RKO (cell line): ENCODE measurements around the gene CLDND1.
"Not testable (repeated sequence)": the region's sequence is repeated elsewhere in the genome, so short reads cannot be mapped to it uniquely, and the experiment has no call there.

Experiments
- DNase-seq: peaks from one replicate; pipeline ENCODE4 v3.0.0-alpha.2; 2016; ENCODE audit warnings: low spot score

Gene CLDND1

DNA sequence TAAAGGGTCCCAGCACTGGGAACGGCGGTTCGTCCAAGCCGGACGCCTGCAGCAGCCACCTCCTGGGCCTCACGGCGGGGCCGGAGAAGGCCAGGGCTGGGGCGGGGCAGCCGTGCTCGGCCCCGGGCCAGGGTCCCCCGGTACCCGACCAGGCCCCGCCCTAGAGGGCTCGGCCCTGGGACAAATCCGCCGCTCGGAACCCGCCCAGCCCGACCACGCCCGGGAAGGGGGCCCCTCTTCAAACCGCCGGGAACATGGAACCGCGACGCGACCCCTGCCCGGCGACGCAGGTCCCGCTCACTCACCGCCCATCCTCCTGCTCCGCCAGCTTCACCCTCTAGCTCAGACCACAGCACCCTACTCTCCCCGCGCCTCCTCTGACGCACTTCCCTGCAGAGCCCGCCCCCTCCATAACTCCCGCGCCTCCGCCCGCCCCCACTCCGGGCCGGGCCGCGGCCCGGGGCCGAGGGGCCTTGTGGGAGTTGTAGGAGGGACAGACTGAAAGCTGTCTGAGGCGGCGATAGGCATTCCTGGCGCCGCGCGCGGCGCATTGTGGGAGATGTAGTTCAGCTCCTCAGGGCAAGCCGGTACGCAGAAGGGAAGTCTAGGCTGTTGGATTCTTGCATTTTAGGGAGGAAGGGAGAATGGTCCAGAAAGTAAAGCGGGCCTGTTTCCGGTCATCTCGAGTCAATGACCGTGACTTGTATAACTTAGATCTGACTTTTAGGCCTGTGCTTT, at the start of gene CLDND1:
Gene CLDND1 (minus strand): TSS at position 359 of the 738 bp plus-strand sequence. CDS start 1,478 bp downstream, outside the sequence.
- peak; percentile 96 for DNase-seq

DNA sequence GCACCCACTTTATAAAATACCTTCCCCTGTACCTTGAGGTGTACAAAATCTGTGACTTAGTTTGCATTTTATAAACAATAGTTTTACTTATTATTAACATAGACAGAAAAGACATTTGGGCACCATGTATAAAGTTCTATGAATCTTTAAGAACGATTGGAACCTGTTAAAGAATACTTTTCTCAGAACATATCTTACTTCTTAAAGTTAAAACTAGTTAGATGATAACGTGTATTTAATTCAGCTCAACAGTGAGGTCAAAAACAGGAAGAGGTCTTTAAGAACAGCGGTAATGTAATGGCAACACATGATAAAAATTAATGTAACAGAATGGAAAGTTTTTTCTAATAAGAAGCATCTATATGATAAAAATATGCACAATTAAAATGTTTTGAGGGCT, 45.7 kb upstream of the CLDND1 start:
- DNase-seq = no peak

DNA sequence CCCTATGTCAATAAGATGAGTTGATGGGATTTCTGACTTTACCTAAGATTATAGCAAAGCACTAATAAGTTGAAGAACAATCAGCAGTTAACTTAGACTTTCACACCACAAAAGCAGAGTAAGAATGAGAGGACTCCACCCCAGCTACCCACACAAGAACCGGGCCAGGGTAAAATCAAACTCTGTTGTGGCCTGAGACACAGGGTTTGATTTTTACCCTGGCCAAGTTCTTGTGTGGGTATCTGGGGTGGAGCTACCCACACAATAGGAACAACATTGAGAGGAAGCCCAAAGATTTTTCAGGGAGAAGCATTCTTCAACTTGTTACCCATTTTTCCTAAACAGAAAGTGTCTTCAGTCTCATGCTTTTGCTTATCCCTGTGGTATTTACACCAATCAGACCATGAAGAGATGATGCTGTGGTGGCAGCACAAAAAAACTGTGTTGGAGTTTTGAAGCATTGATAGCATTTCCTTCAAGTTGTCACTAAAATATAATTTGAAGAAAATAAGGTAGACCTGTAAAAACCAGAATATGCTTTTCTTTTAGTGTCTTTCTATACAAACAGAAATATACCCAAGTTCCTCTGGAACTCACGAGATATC, 45.1 kb upstream of the CLDND1 start:
- no peak for DNase-seq

DNA sequence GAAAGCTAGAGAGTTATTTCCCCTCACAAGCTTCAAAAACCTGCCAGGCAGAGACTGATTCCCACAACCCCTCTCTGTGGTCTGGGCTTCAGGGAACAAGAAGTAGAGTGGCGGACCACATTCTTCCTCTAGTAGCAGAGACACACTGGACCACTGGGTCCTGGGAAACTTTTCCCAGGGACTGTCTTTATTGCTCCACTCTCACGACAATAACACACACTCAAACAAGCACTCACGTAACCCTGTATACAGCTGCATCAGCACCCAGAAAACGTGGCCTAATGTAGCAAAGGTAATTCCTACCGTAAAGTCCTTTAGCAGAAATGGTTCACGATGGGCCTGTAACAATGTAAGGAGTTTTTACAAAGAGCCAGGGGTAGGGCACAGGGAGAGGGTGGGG, 43.1 kb upstream of the CLDND1 start:
- no peak for DNase-seq

DNA sequence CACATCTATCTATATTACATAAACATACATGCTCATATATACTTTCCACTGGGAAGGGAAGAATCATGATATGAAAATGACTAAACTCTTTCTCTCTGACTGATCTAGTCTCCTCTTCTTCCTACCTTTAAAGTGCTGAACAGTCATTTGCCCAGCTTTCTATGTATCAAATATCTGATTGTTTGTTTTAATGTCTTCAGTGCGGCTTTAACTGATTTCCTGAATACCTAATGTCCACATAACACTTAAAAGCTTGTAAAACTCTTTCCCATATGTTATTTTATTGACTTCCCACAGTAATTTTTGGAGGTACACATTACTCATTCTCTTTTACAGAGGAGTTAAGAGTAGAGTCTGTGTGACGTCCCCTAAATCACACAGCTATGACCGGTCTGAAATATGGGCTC, 42.5 kb upstream of the CLDND1 start:
- DNase-seq = no peak

DNA sequence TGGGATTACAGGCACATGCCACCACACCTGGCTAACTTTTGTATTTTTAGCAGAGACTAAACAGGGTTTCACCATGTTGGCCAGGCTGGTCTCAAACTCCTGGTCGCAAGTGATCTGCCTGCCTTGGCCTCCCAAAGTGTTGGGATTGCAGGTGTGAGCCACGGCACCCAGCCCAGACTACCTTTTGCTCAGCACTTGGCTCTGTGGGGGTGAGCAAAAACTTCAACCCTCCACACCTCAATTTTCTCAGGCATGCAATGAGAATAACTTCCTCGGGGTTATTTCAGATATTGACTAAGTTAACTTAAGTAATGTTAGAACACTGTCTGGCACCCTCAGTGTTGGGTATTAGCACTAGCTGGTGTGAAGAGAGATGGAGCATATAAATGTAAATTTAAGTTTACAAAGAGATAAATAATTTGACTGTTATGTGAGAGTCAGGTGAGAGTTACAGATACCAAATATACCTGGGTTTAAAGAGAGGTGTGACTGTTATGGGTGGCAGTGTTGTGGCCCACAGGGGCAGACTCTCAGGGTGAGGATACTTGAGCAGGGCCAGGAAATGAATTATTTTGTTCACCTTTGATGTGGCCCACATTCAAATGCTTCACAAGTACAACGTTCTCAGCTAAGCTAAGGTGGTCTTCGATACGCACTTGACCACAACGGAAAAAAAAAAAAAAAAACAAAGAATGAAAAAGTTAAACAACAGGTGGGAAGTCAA, 41.7 kb upstream of the CLDND1 start:
- no peak for DNase-seq

DNA sequence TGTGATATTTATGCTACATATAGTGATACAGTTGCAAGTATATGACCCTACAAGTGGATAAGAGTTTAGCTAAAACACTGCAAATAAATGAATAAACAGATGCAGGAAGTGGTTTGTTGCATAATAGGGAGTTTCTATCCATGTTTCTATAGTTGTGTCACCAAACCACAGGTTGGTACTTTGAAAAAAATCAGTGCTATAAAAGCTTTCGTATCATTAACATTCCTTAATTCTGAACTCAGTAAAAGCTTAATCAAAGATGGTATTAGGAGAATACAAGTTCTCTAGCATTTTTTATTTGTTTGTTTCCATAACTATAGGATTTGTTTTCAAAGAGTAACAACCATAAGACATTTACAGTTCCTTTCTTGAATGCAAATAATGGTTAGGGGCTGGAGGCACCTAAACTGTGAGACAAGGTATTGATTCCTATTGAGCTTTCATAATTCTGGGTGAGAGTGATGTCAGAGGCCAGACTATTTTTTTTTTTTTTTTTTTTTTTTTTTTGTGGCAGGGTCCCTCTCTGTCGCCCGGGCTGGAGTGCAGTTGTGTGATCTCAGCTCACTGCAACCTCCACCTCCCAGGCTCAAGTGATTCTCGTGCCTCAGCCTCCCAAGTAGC, 41.1 kb upstream of the CLDND1 start:
- peak; percentile 9 for DNase-seq

DNA sequence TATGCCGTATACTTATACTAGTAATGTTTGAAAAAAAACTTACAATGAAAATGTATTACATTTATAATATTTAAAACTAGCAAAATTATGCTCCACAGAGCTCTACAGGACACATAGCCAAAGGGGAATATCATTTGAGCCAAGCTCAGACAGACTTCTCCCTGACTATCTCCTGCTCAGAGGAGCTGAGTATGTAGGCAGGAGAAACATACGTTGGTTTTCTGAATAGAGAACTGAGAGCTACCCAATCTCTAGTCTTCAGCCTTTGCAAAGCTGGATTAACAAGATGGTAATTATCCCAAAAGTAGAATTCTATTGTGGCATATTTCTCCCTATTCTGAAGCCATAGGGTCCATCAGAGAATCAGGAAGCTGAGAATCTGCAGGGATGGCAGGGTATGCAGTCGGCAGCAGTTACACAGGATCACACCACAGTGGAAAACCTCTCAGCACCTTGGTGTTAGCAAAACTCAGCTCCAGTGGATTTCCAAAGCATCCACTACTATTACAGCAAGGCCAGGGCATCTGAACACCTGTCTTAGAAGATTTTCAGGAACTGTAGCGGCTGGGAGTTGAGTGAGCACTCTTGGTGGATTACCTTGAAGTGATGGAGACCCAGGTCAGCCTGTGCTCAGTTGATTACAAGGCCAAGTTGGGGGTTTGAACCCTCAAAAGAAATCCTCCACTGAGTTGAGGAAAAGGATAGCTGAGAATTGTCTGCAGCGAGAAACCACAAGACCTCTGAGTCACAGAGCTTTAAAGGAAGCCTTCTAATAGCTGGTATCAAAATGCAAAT, 39.2 kb upstream of the CLDND1 start:
- no peak for DNase-seq

DNA sequence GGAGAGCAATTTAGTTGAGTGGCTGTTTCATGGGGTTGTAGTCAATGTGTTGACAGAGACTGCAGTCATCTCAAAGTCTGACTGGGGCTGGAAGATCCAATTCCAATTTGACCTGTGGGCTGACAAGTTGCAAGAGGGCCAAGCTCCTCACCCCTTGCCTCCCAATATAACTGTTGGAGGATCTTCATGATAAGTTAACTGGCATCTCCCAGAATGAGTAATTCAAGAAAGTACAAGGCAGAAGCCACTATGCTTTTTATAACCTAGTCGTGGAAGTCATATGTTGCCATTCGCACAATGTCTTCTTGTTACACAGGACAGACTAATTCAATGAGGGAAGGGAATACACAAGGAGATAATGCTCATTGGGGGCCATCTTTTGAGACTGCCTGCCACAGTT, 38.2 kb upstream of the CLDND1 start:
- no peak for DNase-seq

DNA sequence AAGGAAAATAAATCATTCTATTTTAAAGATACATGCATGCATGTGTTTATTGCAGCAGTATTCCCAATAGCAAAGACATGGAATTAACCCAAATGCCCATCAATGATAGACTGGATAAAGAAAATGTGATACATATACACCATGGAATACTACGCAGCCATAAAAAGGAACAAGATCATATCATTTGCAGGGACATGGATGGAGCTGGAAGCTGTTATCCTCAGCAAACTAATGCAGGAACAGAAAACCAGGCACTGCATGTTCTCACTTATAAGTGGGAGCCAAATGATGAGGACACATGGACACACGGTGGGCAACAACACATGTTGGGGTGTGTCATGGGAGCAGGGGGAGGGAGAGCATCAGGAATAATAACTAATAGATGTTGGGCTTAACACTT, 37.1 kb upstream of the CLDND1 start:
- DNase-seq = not testable (repeated sequence)

DNA sequence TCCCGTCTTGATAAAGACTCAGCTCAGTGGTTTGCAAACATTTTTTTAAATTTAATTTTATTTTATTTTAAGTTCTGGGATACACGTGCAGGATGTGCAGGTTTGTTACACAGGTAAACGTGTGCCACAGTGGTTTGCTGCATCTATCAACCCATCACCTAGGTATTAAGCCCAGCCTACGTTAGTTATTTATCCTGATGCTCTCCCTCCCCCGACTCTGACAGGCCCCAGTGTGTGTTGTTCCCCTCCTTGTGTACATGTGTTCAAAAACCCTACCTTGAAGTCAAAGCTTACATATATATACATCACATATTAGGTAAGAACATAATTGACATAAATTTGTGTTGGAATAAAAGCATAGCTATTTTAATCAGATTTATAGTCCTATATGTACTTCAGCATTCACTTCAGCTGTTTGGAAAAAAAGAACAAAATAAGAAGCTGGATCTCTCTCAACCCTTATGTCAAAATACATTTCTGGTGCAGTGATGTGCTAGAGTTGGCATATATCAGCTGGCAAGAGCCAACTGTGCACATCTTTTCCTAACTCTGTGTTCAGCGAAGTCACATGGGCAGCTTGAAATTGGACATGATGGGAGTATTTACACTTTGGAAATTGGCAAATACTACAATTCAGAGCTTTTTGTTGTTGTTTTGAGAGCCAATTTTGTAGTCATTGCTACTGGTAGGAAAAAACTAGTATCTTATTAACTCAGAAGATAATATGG, 35.6 kb upstream of the CLDND1 start:
- DNase-seq = no peak

DNA sequence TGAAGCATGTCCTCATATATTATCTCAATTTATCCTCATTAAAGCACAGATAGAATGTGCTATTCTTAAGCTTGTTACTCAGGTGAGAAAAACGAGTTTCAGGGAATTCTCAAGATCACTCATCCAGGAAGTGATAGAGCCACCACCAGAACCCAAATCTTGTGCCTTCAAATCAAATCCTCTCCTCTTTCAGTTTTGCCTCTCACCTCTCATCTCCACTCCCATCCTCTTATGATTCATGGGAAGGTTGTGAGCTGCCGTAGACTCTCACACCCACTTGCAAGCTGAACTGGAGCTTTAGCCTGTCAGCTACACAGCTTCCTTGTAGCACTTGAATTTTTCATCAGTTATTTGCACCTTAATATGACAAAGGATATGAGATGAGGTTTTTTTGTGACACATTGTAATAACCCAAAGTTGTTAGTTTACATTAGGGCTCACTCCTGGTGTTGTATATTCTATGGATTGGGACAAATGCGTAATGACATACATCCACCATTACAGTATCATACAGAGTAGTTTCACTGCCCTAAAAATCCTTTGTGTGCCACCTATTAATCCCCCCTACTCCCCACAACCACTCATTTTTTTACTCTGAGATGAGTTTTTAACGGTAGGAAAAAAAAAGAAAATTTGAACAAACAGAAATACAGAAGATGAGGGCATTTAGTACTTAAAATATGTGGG, 34.8 kb upstream of the CLDND1 start:
- DNase-seq = no peak

DNA sequence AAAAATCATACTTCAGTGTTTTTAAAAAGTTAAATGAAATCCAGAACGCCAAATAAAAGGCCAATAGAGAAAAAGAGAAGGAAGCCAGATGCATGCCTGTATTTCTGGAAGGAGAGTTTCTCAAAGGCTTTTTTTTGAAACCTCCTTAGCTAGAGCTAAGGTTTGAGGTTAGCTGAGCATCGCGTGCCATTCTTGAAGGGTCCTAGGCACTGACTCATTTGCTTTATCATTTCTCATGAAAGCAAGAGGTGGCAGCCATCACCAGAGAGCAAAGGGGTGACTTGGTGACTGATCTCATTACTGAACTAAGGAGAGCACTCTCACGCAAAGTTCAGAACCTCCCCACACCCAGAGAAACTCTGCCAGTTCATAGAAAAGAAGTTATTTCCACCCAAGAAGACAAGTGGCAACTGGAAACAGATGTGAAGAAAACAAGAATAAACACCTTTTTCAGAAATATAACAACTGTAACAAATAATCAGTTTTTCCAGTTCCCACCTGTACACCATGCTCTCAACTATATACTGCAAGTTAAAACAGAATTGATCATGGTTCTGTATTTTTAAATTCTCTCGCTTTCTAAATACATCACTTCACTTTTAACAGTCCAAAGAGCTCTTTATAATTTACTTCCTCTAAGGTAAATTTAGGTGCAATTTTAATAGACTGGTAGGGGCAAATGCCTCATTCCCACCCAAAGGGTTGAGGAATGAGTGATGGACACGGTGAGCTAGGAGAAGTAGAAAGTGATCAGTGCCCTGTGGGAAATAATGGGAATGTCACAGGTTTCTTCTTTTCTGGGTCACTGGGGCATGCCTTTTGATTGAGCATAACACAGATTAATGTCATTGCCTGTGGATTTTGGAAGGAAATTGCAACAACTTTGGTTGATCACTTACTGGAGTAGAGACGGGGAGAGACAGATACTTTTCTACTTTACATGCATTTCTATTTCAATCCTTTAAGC, 33.7 kb upstream of the CLDND1 start:
- DNase-seq = no peak

DNA sequence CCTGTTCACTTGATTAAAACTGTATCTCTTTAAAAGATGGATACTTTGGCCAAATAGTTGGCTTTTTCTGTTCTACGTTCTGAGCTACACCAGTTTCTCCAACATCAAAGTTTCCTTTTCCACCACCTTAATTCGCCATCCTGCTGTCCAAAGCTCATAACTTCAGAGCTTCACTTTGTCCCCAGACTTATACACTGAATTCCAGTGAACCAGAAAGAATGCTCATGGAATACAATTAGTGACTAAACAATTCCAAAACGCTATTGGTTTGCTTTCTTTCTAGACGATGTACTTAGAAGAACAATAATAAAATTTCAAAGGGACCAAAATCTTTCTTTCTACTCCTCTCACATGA, 32.3 kb upstream of the CLDND1 start:
- no peak for DNase-seq

DNA sequence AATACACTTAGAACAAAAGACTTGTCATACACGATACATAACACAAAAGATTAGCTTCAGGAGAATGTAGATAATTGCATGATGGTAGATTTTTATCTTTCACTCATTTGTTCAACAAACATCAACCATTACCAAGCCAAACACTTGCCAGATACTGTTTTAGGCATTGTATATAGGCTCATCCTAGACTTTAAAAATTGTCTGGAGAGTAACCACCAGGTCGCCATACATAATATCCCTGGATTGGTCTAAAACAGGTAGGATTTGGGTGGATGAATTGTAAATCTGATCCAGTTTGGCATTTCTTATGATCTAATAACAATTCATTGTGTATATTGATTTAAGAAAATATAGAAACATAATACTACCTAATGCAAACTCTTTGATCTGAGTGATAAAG, 31.9 kb upstream of the CLDND1 start:
- DNase-seq = no peak

DNA sequence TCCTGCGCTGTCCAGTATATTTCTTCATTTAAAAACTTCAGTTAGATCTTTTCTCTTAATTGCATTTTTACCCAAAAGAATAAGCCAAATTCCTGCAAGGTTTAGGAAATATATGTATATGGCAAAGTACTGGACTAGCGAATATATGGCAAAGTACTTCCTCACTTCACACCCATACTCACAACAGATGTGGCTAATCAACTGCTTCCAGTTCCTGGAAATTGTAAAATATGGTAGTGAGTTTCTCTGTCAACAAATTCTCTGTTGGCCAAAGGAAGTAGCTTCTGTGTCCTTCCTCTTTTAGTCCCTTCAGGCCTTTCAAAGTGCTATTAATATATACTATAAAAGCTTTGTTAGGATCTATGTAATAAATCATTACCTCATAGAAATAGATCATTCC, 31.1 kb upstream of the CLDND1 start:
- DNase-seq = no peak

DNA sequence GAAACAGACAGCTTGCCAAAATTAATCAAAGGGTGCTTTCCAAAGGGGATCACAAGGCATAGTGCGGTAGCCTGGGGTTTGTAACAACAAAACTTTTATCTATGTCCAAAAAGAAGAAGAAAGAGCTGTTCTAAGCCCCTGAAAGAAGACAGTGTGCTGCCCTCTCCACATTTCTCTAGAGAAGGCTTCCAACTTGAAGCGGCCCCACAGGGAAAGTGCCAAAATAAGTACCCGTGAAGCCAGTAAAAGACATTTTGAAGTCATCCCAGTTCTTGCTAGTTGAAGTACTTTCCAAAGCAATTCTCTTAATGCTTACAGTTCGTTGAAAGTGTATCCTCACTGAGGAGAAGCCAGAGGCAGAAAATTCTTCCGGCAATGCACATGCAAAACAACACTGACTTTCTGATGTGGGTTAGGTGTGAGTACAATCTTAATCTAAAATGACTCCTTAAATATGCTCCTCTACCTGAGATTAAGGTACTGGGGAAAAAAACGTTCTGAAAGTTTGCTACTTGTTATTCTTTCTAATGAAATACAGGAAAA, 30.4 kb upstream of the CLDND1 start:
- DNase-seq = no peak

DNA sequence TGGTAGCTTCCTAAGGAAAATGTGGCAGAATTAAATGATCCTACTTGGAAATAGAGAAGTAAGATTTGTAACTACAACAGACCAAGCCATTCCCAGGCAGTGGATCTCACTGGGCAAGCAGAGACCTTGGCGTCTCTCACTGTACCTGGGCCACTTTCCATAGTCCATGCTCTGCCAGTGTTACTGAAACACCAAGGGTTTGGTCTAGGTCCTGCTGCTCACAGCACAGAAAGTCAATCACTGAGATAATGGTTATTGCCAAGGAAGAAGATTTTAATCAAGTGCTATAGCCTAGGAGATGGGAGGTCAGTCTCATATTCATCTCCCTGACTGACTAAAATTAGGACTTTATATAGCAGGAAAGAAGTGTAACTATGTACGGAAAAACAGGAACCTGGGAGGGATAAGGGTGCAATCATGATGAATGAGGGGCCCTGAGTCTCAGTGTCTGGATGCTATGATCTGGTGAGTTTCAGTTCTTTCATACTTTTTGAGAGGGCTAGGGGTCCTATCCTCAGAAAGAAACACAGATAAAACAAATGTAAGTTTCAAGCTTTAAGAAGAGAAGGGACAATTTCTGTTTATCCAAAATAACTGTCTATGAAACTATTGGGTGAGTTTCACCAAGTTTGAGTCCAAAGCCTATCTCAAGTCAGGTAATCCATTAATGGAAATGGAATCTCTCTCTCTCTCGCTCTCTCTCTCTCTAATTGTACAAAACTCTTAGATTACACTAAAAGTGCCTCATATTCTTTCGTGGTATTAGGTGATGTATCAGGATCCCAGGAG, 29.7 kb upstream of the CLDND1 start:
- DNase-seq = no peak

DNA sequence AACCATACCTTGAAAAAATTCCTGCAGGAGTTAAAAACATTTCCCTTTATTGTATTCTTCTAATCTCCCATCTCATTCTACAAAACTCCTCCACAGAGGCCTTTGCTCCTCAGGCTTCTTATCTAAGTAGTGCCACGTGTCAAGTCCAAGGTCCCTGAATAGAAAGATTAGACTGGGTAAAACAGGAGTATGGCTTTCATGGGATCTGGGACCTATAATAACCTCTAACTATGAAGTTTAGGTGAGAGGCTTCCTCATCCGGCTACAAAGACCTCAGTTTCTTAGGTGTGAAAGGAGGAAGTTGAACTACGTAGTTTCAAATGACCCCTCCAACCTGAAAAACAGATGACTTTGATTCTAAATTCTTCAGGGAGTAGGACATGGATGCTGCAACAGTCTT, 29.1 kb upstream of the CLDND1 start:
- DNase-seq = no peak
